A549 treated with DMSO at 1 μM for 4 hours (cell line): ENCODE results near the gene MRGPRE. TPM values are rescaled to one million over a fixed set of nuclear protein-coding genes. Genes with fewer than 3 reads are reported as not detected.

Experiments used
- total RNA-seq: library from RNA; stranded (reverse); fragments of 200-300 nt; extraction: Qiagen RNA extraction; gene quantifications from 5 replicates; pipeline ENCODE4 v1.2.3, GENCODE V29; 2022; ENCODE audit warnings: low read depth

Gene MRGPRE
- 0.06 to 0.21 TPM (median 0.10 TPM) in 5 replicates for total RNA-seq

GRCh38 chr11:3231851-3232744 lies at the start of gene MRGPRE:
Gene MRGPRE (minus strand): TSS chr11:3232417. CDS start chr11:3228799, 3,618 bp downstream.

GRCh38 chr11:3218483-3219280 lies 13.5 kb downstream of the MRGPRE start, which contains the start of gene MRGPRG:
Gene MRGPRG (minus strand): TSS chr11:3218813. CDS start chr11:3218813, 0 bp downstream.

Other genes starting within 250 kb of the MRGPRE start
- 107 to 131 TPM (median 127 TPM) in 5 replicates for gene NAP1L4, start 240.1 kb downstream of the MRGPRE start, total RNA-seq
- 57.0 to 66.1 TPM (median 64.4 TPM) in 5 replicates for gene CARS1, start 175.0 kb downstream of the MRGPRE start, total RNA-seq
- gene OSBPL5, start 67.1 kb downstream of the MRGPRE start, total RNA-seq: 4.7 to 7.3 TPM (median 5.0 TPM) in 5 replicates
- not detected in 5 replicates for gene MRGPRG, start 13.6 kb downstream of the MRGPRE start, total RNA-seq
- gene ZNF195, start 146.7 kb upstream of the MRGPRE start, total RNA-seq: 17.5 to 23.0 TPM (median 20.1 TPM) in 5 replicates